OCI-LY1 (cell line): ENCODE data around the gene PKIB.

ENCODE experiments used
- H2AFZ ChIP-seq: fragments of 200-600 bp; sonication (generic), shearing (Covaris generic); 2 replicates; pipeline ENCODE4 v1.6.0; 2014; ENCODE audit warnings: antibody characterized with exemption, mild to moderate bottlenecking, low read length
- H3F3A ChIP-seq: fragments of 200-600 bp; sonication (generic), shearing (Covaris generic); 2 replicates; pipeline ENCODE4 v1.6.0; 2014; ENCODE audit warnings: mild to moderate bottlenecking, antibody characterized with exemption, low read length, moderate library complexity; ENCODE audit not compliant: insufficient read depth
- H3K27ac ChIP-seq: fragments of 200-600 bp; sonication (generic); 2 replicates; pipeline ENCODE4 v1.5.1; 2014; ENCODE audit warnings: low read length, mixed run types, mild to moderate bottlenecking, low read depth; ENCODE audit not compliant: poor library complexity, severe bottlenecking
- H3K27me3 ChIP-seq: fragments of 200-600 bp; sonication (generic); 2 replicates; pipeline ENCODE4 v1.6.0; 2014; ENCODE audit warnings: antibody characterized with exemption, mild to moderate bottlenecking, low read length, moderate library complexity; ENCODE audit not compliant: insufficient read depth
- H3K36me3 ChIP-seq: fragments of 200-600 bp; sonication (generic); 2 replicates; pipeline ENCODE4 v1.6.1; 2014; ENCODE audit warnings: mild to moderate bottlenecking, antibody characterized with exemption, low read length, moderate library complexity, mixed read lengths; ENCODE audit not compliant: insufficient read depth
- H3K4me1 ChIP-seq: fragments of 200-600 bp; sonication (generic); 2 replicates; pipeline ENCODE4 v1.5.1; 2014; ENCODE audit warnings: mild to moderate bottlenecking, low read length, moderate library complexity; ENCODE audit not compliant: insufficient read depth, severe bottlenecking
- H3K4me2 ChIP-seq: fragments of 200-600 bp; sonication (generic), shearing (Covaris generic); 2 replicates; pipeline ENCODE4 v1.6.1; 2014; ENCODE audit warnings: low read length
- H3K4me3 ChIP-seq: fragments of 200-600 bp; sonication (generic); 2 replicates; pipeline ENCODE4 v1.5.1; 2014; ENCODE audit warnings: low read length, low read depth, mild to moderate bottlenecking, mixed read lengths; ENCODE audit not compliant: poor library complexity, severe bottlenecking
- H3K79me2 ChIP-seq: fragments of 200-600 bp; shearing (Covaris generic); 2 replicates; pipeline ENCODE4 v1.6.1; 2016; ENCODE audit warnings: mixed run types, low read length, mixed read lengths; ENCODE audit not compliant: insufficient read depth
- H3K9ac ChIP-seq: fragments of 200-600 bp; sonication (generic), shearing (Covaris generic); 2 replicates; pipeline ENCODE4 v1.6.1; 2014; ENCODE audit warnings: mild to moderate bottlenecking, low read length, mixed read lengths
- H3K9me2 ChIP-seq: fragments of 200-600 bp; sonication (generic), shearing (Covaris generic); 2 replicates; pipeline ENCODE4 v1.6.1; 2014; ENCODE audit warnings: low read depth, mild to moderate bottlenecking, low read length, mixed read lengths
- H3K9me3 ChIP-seq: fragments of 200-600 bp; shearing (Covaris generic); 2 replicates; pipeline ENCODE4 v1.6.1; 2014; ENCODE audit warnings: low read length, mixed read lengths
- H4K20me1 ChIP-seq: fragments of 200-600 bp; sonication (generic), shearing (Covaris generic); 2 replicates; pipeline ENCODE4 v1.6.0; 2016; ENCODE audit warnings: mild to moderate bottlenecking, low read length; ENCODE audit not compliant: insufficient read depth
- EZH2 ChIP-seq: fragments of 200-600 bp; sonication (generic), shearing (Covaris generic); IDR thresholded peaks from 2 replicates; pipeline ENCODE4 v1.8.0; 2017; ENCODE audit warnings: borderline replicate concordance, mixed run types, mild to moderate bottlenecking, antibody characterized with exemption, low read length, moderate library complexity, mixed read lengths
- TF ChIP-seq, protein P1 (sequence below): fragments of 200-600 bp; sonication (generic), shearing (Covaris generic); IDR thresholded peaks from 2 replicates; pipeline ENCODE4 v1.5.1; 2017; ENCODE audit warnings: mild to moderate bottlenecking, antibody characterized with exemption, low read length, moderate library complexity, mixed read lengths

The PKIB gene

DNA sequence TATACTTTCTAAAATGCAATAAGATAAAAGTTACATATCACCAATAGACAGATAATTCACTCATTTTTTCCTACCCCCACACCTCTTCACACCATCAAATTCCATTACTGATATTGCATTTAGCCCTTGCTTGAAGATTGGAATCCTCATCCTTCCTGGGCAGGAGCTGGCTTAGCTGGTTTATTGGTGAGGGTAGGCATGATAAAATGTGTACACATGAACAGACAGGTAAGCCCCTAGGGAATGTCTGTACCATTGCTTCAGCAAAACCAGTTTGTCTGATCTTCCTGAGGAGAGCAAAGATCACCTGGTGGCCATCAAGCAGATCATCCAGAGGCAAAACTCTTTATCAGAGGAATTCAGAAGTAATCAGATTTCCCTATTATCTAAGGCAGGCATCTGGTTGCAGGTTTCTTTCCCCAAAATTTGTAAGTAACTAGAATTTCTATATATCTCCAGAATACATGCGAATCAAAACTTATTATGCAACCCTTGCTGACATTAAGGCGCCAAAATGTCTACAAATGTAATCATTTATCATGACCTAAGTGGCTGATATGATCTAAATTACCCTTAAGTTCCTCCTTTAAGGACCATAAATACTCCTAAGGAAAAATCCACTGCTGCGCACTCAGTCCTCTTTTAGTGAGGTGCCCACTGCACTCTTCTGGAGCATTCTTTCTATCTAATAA is 162.7 kb downstream of the PKIB start:
- Histone ChIP-seq H3K9me3 (no peaks in the 10 kb centered on the region), H3K4me3 (no peak overlapping the region), H3K9ac (no peak overlapping the region), H4K20me1 (no peaks in the 10 kb centered on the region), H3K27me3 (no peaks in the 10 kb centered on the region), H3K79me2 (no peaks in the 10 kb centered on the region), H3K4me2 (no peak overlapping the region), H2AFZ (no peak overlapping the region), H3K9me2 (no peaks in the 10 kb centered on the region), H3K36me3 (no peaks in the 10 kb centered on the region), H3K27ac (no peak overlapping the region), H3K4me1 (no peaks in the 10 kb centered on the region), H3F3A (no peaks in the 10 kb centered on the region)
- TF ChIP-seq EZH2: no peak
- TF ChIP-seq, protein P1, sequence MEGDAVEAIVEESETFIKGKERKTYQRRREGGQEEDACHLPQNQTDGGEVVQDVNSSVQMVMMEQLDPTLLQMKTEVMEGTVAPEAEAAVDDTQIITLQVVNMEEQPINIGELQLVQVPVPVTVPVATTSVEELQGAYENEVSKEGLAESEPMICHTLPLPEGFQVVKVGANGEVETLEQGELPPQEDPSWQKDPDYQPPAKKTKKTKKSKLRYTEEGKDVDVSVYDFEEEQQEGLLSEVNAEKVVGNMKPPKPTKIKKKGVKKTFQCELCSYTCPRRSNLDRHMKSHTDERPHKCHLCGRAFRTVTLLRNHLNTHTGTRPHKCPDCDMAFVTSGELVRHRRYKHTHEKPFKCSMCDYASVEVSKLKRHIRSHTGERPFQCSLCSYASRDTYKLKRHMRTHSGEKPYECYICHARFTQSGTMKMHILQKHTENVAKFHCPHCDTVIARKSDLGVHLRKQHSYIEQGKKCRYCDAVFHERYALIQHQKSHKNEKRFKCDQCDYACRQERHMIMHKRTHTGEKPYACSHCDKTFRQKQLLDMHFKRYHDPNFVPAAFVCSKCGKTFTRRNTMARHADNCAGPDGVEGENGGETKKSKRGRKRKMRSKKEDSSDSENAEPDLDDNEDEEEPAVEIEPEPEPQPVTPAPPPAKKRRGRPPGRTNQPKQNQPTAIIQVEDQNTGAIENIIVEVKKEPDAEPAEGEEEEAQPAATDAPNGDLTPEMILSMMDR: no peak
